H1 (cell line): ENCODE results near the gene DYRK2. TPM values are rescaled to one million over a fixed set of nuclear protein-coding genes. Genes with fewer than 3 reads are reported as not detected.

ENCODE experiments used
- CTCF ChIA-PET: fragments of 300-600 bp; sonication (Branson Sonifier 250); formaldehyde crosslinking; loops from one replicate; lab custom pipeline; 2021; ENCODE audit not compliant: partially characterized antibody; lab: Charles Lee
- POLR2A ChIA-PET: fragments of 300-600 bp; sonication (Branson Sonifier 250); formaldehyde crosslinking; loops from one replicate; lab custom pipeline; 2021; ENCODE audit warnings: inconsistent platforms; ENCODE audit not compliant: partially characterized antibody; lab: Charles Lee
- DNase-seq, 2 experiments: peaks; one replicate each; pipeline versions ENCODE4 v3.0.0 to v3.0.0-alpha.2; 2010 to 2022; ENCODE audit warnings: low spot score in 2 of 2, low read depth in 1 of 2, mixed read lengths in 1 of 2
- FAIRE-seq: peaks from 2 replicates; lab custom pipeline; 2011; peaks lifted over from hg19 to GRCh38; lab: Jason Lieb, UNC
- H2AFZ ChIP-seq: 2 replicates; pipeline ENCODE4 v1.8.1; 2012; ENCODE audit warnings: low read length, inconsistent platforms
- H2AK5ac ChIP-seq: 2 replicates; pipeline ENCODE4 v1.6.1; 2013; ENCODE audit warnings: low read depth, low read length
- H2BK120ac ChIP-seq: replicated peaks from 2 replicates; pipeline ENCODE3; 2013; ENCODE audit warnings: low read depth, low read length, inconsistent platforms
- H2BK12ac ChIP-seq: 2 replicates; pipeline ENCODE4 v1.6.1; 2013; ENCODE audit warnings: low read depth, low read length
- H2BK15ac ChIP-seq: 2 replicates; pipeline ENCODE4 v1.6.1; 2013; ENCODE audit warnings: low read length
- H2BK20ac ChIP-seq: 2 replicates; pipeline ENCODE4 v1.6.1; 2013; ENCODE audit warnings: low read length
- H2BK5ac ChIP-seq: 2 replicates; pipeline ENCODE4 v1.6.1; 2013; ENCODE audit warnings: low read depth, low read length
- H3K14ac ChIP-seq: 2 replicates; pipeline ENCODE4 v1.6.1; 2013; ENCODE audit warnings: inconsistent platforms; ENCODE audit not compliant: insufficient read length
- H3K18ac ChIP-seq: 2 replicates; pipeline ENCODE4 v1.6.1; 2013; ENCODE audit warnings: low read length; ENCODE audit errors: extremely low read depth
- H3K23ac ChIP-seq: 2 replicates; pipeline ENCODE4 v1.6.1; 2013; ENCODE audit warnings: inconsistent platforms; ENCODE audit not compliant: insufficient read length
- H3K23me2 ChIP-seq: 2 replicates; pipeline ENCODE4 v1.6.1; 2013; ENCODE audit warnings: low read depth, low read length
- H3K27ac ChIP-seq: 2 replicates; pipeline ENCODE4 v1.6.1; 2011; ENCODE audit warnings: low read depth, low read length, inconsistent platforms
- H3K27me3 ChIP-seq, 4 experiments: replicated peaks in 1 of 4; 1 replicate in 1 of 4; 2 replicates in 3 of 4; pipeline versions ENCODE4 v1.6.1 to v1.8.1; 2011 to 2013; ENCODE audit warnings: low read length in 3 of 4, mild to moderate bottlenecking in 3 of 4, inconsistent platforms in 2 of 4, mixed read lengths in 2 of 4, moderate library complexity in 1 of 4; ENCODE audit not compliant: control insufficient read depth in 3 of 4, insufficient read depth in 3 of 4; ENCODE audit errors: extremely low read depth in 1 of 4
- H3K36me3 ChIP-seq, 4 experiments: 2 replicates each; pipeline versions ENCODE4 v1.6.1 to v1.8.1; 2011 to 2013; ENCODE audit warnings: mild to moderate bottlenecking in 4 of 4, low read length in 3 of 4, moderate library complexity in 2 of 4, control low read depth in 1 of 4, inconsistent platforms in 1 of 4; ENCODE audit not compliant: insufficient read depth in 4 of 4, control insufficient read depth in 2 of 4
- H3K4ac ChIP-seq: replicated peaks from 2 replicates; pipeline ENCODE3; 2013; ENCODE audit warnings: low read length, low read depth, mixed read lengths, inconsistent platforms; ENCODE audit not compliant: insufficient read length
- H3K4me1 ChIP-seq, 4 experiments: replicated peaks in 1 of 4; 1 replicate in 1 of 4; 2 replicates in 3 of 4; pipeline versions ENCODE4 v1.6.1 to v1.8.1; 2011 to 2013; ENCODE audit warnings: low read length in 3 of 4, inconsistent platforms in 2 of 4, mixed read lengths in 1 of 4; ENCODE audit not compliant: insufficient read depth in 4 of 4, control insufficient read depth in 3 of 4
- H3K4me2 ChIP-seq, 2 experiments: 2 replicates each; pipeline versions ENCODE4 v1.6.1 to v1.8.1; 2011 to 2013; ENCODE audit warnings: low read depth in 2 of 2, low read length in 2 of 2, control low read depth in 1 of 2, inconsistent platforms in 1 of 2, mild to moderate bottlenecking in 1 of 2; ENCODE audit not compliant: insufficient read depth in 1 of 2
- H3K4me3 ChIP-seq, 4 experiments: fragments of 200-600, 300-600 bp in 1 of 4; sonication (generic), shearing (Covaris generic), sonication (Bioruptor Twin) in 1 of 4; 2 replicates each; pipeline versions ENCODE4 v1.5.1 to v1.8.1; 2011 to 2016; ENCODE audit warnings: low read length in 4 of 4, low read depth in 3 of 4, control low read depth in 2 of 4, inconsistent platforms in 2 of 4, mild to moderate bottlenecking in 2 of 4, mixed read lengths in 1 of 4, moderate library complexity in 1 of 4; ENCODE audit not compliant: insufficient read depth in 2 of 4; ENCODE audit errors: extremely low read depth in 1 of 4
- H3K56ac ChIP-seq: replicated peaks from 2 replicates; pipeline ENCODE3; 2013; ENCODE audit warnings: low read depth, mild to moderate bottlenecking, mixed read lengths, low read length, inconsistent platforms; ENCODE audit not compliant: insufficient read length
- H3K79me1 ChIP-seq: 2 replicates; pipeline ENCODE4 v1.6.1; 2013; ENCODE audit warnings: low read depth, low read length, control low read depth
- H3K79me2 ChIP-seq, 2 experiments: 2 replicates each; pipeline versions ENCODE4 v1.6.1 to v1.8.1; 2012 to 2013; ENCODE audit warnings: low read length in 2 of 2, mild to moderate bottlenecking in 2 of 2, inconsistent platforms in 1 of 2; ENCODE audit not compliant: insufficient read depth in 2 of 2, control insufficient read depth in 1 of 2
- H3K9ac ChIP-seq, 4 experiments: replicated peaks in 1 of 4; 1 replicate in 1 of 4; 2 replicates in 3 of 4; pipeline versions ENCODE4 v1.6.1 to v1.8.1; 2011 to 2013; ENCODE audit warnings: low read depth in 3 of 4, low read length in 3 of 4, control low read depth in 2 of 4, mild to moderate bottlenecking in 2 of 4, moderate library complexity in 2 of 4, inconsistent platforms in 1 of 4; ENCODE audit errors: extremely low read depth in 1 of 4
- H3K9me3 ChIP-seq, 2 experiments: 2 replicates each; pipeline versions ENCODE4 v1.6.1 to v1.8.1; 2012 to 2013; ENCODE audit warnings: mild to moderate bottlenecking in 2 of 2, moderate library complexity in 2 of 2, control low read depth in 1 of 2, inconsistent platforms in 1 of 2, low read depth in 1 of 2, low read length in 1 of 2, mixed read lengths in 1 of 2; ENCODE audit not compliant: insufficient read depth in 2 of 2
- H4K20me1 ChIP-seq, 2 experiments: replicated peaks in 1 of 2; 2 replicates each; pipeline versions ENCODE3 to v1.8.1; 2011 to 2013; ENCODE audit warnings: inconsistent platforms in 2 of 2, low read length in 2 of 2, mild to moderate bottlenecking in 1 of 2; ENCODE audit not compliant: insufficient read depth in 2 of 2, control insufficient read depth in 1 of 2
- H4K5ac ChIP-seq: 2 replicates; pipeline ENCODE4 v1.6.1; 2013; ENCODE audit warnings: low read length, low read depth, mixed read lengths, inconsistent platforms; ENCODE audit not compliant: insufficient read length
- H4K8ac ChIP-seq: 2 replicates; pipeline ENCODE4 v1.8.0; 2013; ENCODE audit warnings: mild to moderate bottlenecking, moderate library complexity, low read length, inconsistent platforms; ENCODE audit not compliant: insufficient read depth; ENCODE audit errors: extremely low read depth
- H4K91ac ChIP-seq: replicated peaks from 2 replicates; pipeline ENCODE3; 2013; ENCODE audit warnings: low read length, mixed read lengths, inconsistent platforms; ENCODE audit not compliant: insufficient read length
- JUND ChIP-seq: IDR thresholded peaks from 2 replicates; pipeline ENCODE4 v1.6.1; 2011; ENCODE audit warnings: mild to moderate bottlenecking, improper control_type of control experiment, low read length
- RBBP5 ChIP-seq: IDR thresholded peaks from 2 replicates; pipeline ENCODE4 v1.7.1; 2012; ENCODE audit warnings: low read depth, mild to moderate bottlenecking, inconsistent platforms, low read length, moderate library complexity, borderline replicate concordance
- RFX5 ChIP-seq: IDR thresholded peaks from 2 replicates; pipeline ENCODE4 v1.6.1; 2011; ENCODE audit warnings: low read depth, low read length, improper control_type of control experiment, borderline replicate concordance
- SP4 ChIP-seq: IDR thresholded peaks from 2 replicates; pipeline ENCODE4 v1.6.1; 2012; ENCODE audit warnings: low read length, inconsistent platforms
- TAF1 ChIP-seq: IDR thresholded peaks from 2 replicates; pipeline ENCODE4 v1.6.1; 2011; ENCODE audit warnings: mild to moderate bottlenecking, low read depth, low read length
- WGBS, 2 experiments: shearing (Covaris generic) in 1 of 2; methylation state at CpG; one replicate each; pipeline versions ENCODE4 v1.1.6 to v1.1.7; 2013 to 2015; ENCODE audit warnings: low lambda C conversion rate in 2 of 2, mixed read lengths in 2 of 2, inconsistent platforms in 1 of 2, low coverage in 1 of 2, missing lambda C conversion rate in 1 of 2; ENCODE audit not compliant: insufficient replicate concordance in 2 of 2, insufficient coverage in 1 of 2, insufficient read length in 1 of 2; ENCODE audit errors: extremely low coverage in 1 of 2, missing lambda C conversion rate in 1 of 2; 5-methylcytosine and 5-hydroxymethylcytosine counted together
- polyA plus RNA-seq, 7 experiments: library from polyadenylated mRNA; depleted of rRNA in 3 of 7; stranded (reverse) in 5 of 7; unstranded in 2 of 7; fragments of >200 nt in 5 of 7; fragments of 200-250 nt in 2 of 7; gene quantifications; 1 replicate in 5 of 7; 2 replicates in 1 of 7; 4 replicates in 1 of 7; pipeline versions ENCODE4 v1.2.1 to v1.2.3, GENCODE V29; 2011 to 2013; ENCODE audit warnings: missing spikeins in 2 of 7, mixed read lengths in 2 of 7
- total RNA-seq: library from RNA; stranded (reverse); fragmentation: NEBNext Ultra II Directional; extraction: Animal tissue kit (Norgen Biotek cat#: 25700); gene quantifications from 2 replicates; pipeline ENCODE4 v1.2.1, GENCODE V29; 2021

The DYRK2 gene
- total and polyA plus RNA-seq, 2 of the 8 experiments (the other 6 are each of a cell fraction or from before 2014, with no cell fraction given): 11.2 to 31.6 TPM

- CTCF ChIA-PET: interaction anchor here (0.7 kb wide), 1 partner anchor 13 kb away, joined by 3 read pairs; no protein-coding TSS in a partner anchor
- H3K4me1 ChIP-seq: peaks cover 0 to 16% (median 10%) of the 10 kb centered on the region in 4 experiments; a peak in 5 of 7 replicates
Measured at GRCh38 chr12:67632005-67632404, 16.5 kb upstream of the DYRK2 start.

More at GRCh38 chr12:67632005-67632404, 16.5 kb upstream of the DYRK2 start:
- Histone ChIP-seq H3K4me3 (no peak overlapping the region), H3K23ac (no peak overlapping the region), H4K8ac (no peak overlapping the region), H4K91ac (no peak overlapping the region), H4K20me1 (no peaks in the 10 kb centered on the region), H3K9me3 (no peaks in the 10 kb centered on the region), H3K4me2 (no peak overlapping the region)
- DNase-seq: no peak
- no peak for TF ChIP-seq TAF1
- no peak for TF ChIP-seq JUND
- no peak for TF ChIP-seq SP4
- no peak for TF ChIP-seq RBBP5
- TF ChIP-seq RFX5: no peak
- TF ChIP-seq, all 59 proteins: peak for 0
- H3K79me1 ChIP-seq: no peaks in the 10 kb centered on the region
- H3K18ac ChIP-seq: no peak overlapping the region
- H3K56ac ChIP-seq: no peak overlapping the region
- WGBS, 2 experiments: 72% methylated on average over 3 of the region's 3 CpGs; no CpG with 5 or more reads in 1 of the 2 experiments
- no peak overlapping the region for H2BK15ac ChIP-seq
- FAIRE-seq: no peak
- H3K4ac ChIP-seq: no peak overlapping the region
- H2BK20ac ChIP-seq: no peak overlapping the region
- H2BK5ac ChIP-seq: no peak overlapping the region
- H2AFZ ChIP-seq: no peak overlapping the region
- no peak overlapping the region for H3K14ac ChIP-seq
- no peak overlapping the region for H3K27ac ChIP-seq
- no peaks in the 10 kb centered on the region for H3K79me2 ChIP-seq
- POLR2A ChIA-PET: interaction anchor here (3.7 kb wide), 1 partner anchor 16 kb away, joined by 12 read pairs; the partner anchor contains the start of gene DYRK2
- no peaks in the 10 kb centered on the region for H3K36me3 ChIP-seq
- H4K5ac ChIP-seq: no peak overlapping the region
- H3K27me3 ChIP-seq: no peaks in the 10 kb centered on the region
- no peak overlapping the region for H2BK12ac ChIP-seq
- no peak overlapping the region for H3K9ac ChIP-seq
- no peak overlapping the region for H2BK120ac ChIP-seq
- H2AK5ac ChIP-seq: no peak overlapping the region
- no peaks in the 10 kb centered on the region for H3K23me2 ChIP-seq
